ENCODE data around the gene CDH4. TPM values are rescaled to one million over a fixed set of nuclear protein-coding genes. Genes with fewer than 3 reads are reported as not detected.

CDH4 gene
- total and polyA plus RNA-seq, 2 of the 8 experiments (the other 6 are each of a cell fraction or from before 2014, with no cell fraction given), result 4.3 to 7.9 TPM

DNA sequence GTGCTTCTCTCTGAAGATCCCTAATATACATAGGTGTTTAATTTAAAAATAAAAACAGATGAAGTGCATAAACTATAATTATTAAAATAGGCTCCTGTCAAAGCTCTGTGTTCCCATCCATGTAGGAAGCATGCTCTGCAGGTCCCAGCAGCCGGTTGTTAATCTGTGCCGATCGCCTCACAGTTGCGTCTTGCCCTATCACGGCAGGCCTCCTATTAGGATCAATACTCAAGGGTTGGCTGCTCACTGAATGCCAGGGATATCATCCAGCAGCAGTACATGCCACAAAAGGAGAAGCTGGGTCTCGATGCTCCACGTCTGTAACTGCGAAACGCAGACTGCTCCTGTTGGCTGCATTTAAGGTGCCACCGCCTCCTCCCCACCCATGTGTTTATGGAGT is 369.8 kb downstream of the CDH4 start:
- Histone ChIP-seq H2BK120ac (replicated peaks; ENCODE audit: low read depth, low read length) (no peak overlapping the region), H2AFZ (ENCODE audit: low read length) (no peak overlapping the region), H2BK5ac (ENCODE audit: low read depth, low read length) (no peak overlapping the region), H3K23ac (ENCODE audit: insufficient read length) (no peak overlapping the region), H3K56ac (replicated peaks; ENCODE audit: insufficient read length, low read depth, low read length) (no peak overlapping the region), H3K4me1 (replicated peaks in 1 of 4; ENCODE audit: control insufficient read depth in 3 of 4, insufficient read depth in 4 of 4, low read length in 3 of 4) (no peaks in the 10 kb centered on the region), H3K4ac (replicated peaks; ENCODE audit: insufficient read length, low read depth, low read length) (no peak overlapping the region), H4K91ac (replicated peaks; ENCODE audit: insufficient read length, low read length) (no peak overlapping the region), H3K79me1 (ENCODE audit: low read depth, low read length) (no peaks in the 10 kb centered on the region), H3K27ac (ENCODE audit: low read depth, low read length) (no peak overlapping the region), H4K20me1 (replicated peaks in 1 of 2; ENCODE audit: control insufficient read depth in 1 of 2, insufficient read depth in 2 of 2, low read length in 2 of 2) (peaks cover 0 to 4% of the 10 kb centered on the region in 2 experiments), H2BK20ac (ENCODE audit: low read length) (no peak overlapping the region), H3K23me2 (ENCODE audit: low read depth, low read length) (peaks cover 4% of the 10 kb centered on the region; the same call in 1 of the 2 replicates), H3K79me2 (ENCODE audit: control insufficient read depth in 1 of 2, insufficient read depth in 2 of 2, low read length in 2 of 2) (no peaks in the 10 kb centered on the region), H2BK12ac (ENCODE audit: low read depth, low read length) (no peak overlapping the region), H3K9ac (replicated peaks in 1 of 4; ENCODE audit: extremely low read depth in 1 of 4, low read depth in 3 of 4, low read length in 3 of 4) (no peak overlapping the region), H4K5ac (ENCODE audit: insufficient read length, low read depth, low read length) (no peak overlapping the region), H2AK5ac (ENCODE audit: low read depth, low read length) (no peak overlapping the region), H2BK15ac (ENCODE audit: low read length) (no peak overlapping the region), H4K8ac (ENCODE audit: extremely low read depth, insufficient read depth, low read length) (no peak overlapping the region), H3K14ac (ENCODE audit: insufficient read length) (no peak overlapping the region), H3K4me2 (ENCODE audit: insufficient read depth in 1 of 2, low read depth in 2 of 2, low read length in 2 of 2) (no peak overlapping the region), H3K36me3 (ENCODE audit: control insufficient read depth in 2 of 4, insufficient read depth in 4 of 4, low read length in 3 of 4) (no peaks in the 10 kb centered on the region), H3K4me3 (ENCODE audit: extremely low read depth in 1 of 4, insufficient read depth in 2 of 4, low read depth in 3 of 4, low read length in 4 of 4) (no peak overlapping the region), H3K27me3 (replicated peaks in 1 of 4; ENCODE audit: control insufficient read depth in 3 of 4, extremely low read depth in 1 of 4, insufficient read depth in 3 of 4, low read length in 3 of 4) (peaks cover 0 to 8% (median 2%) of the 10 kb centered on the region in 4 experiments; a peak in 3 of 7 replicates), H3K18ac (ENCODE audit: extremely low read depth, low read length) (no peak overlapping the region), H3K9me3 (ENCODE audit: insufficient read depth in 2 of 2, low read depth in 1 of 2, low read length in 1 of 2) (no peaks in the 10 kb centered on the region)
- no peak for DNase-seq (ENCODE audit: low read depth in 1 of 2, low spot score in 2 of 2)
- CTCF ChIA-PET (ENCODE audit: partially characterized antibody), result no interaction called here
- POLR2A ChIA-PET (ENCODE audit: partially characterized antibody), result no interaction called here
- WGBS, 2 experiments (ENCODE audit: extremely low coverage in 1 of 2, insufficient coverage in 1 of 2, insufficient read length in 1 of 2, insufficient replicate concordance in 2 of 2, low coverage in 1 of 2, low lambda C conversion rate in 2 of 2, missing lambda C conversion rate in 1 of 2), result 94% methylated on average over 10 of the region's 10 CpGs; no CpG with 5 or more reads in 1 of the 2 experiments
- FAIRE-seq, result no peak
- TF ChIP-seq SIRT6 (IDR thresholded peaks at IDR 0.05; ENCODE audit: low read length) (no peak), CBX5 (IDR thresholded peaks at IDR 0.05; ENCODE audit: low read depth, low read length) (no peak), JUND (IDR thresholded peaks at IDR 0.05; ENCODE audit: low read length) (no peak)

All from H1 (cell line).